HG03196 (cell line): ENCODE data around the gene B3GNT8.
"Not testable (repeated sequence)": the region's sequence is repeated elsewhere in the genome, so short reads cannot be mapped to it uniquely, and the experiment has no call there.

Source experiments
- ATAC-seq: cut with Tn5 transposase; IDR thresholded peaks from one replicate; pipeline ENCODE4 v1.9.1; 2021; ENCODE audit not compliant: unreplicated experiment

The B3GNT8 gene

DNA sequence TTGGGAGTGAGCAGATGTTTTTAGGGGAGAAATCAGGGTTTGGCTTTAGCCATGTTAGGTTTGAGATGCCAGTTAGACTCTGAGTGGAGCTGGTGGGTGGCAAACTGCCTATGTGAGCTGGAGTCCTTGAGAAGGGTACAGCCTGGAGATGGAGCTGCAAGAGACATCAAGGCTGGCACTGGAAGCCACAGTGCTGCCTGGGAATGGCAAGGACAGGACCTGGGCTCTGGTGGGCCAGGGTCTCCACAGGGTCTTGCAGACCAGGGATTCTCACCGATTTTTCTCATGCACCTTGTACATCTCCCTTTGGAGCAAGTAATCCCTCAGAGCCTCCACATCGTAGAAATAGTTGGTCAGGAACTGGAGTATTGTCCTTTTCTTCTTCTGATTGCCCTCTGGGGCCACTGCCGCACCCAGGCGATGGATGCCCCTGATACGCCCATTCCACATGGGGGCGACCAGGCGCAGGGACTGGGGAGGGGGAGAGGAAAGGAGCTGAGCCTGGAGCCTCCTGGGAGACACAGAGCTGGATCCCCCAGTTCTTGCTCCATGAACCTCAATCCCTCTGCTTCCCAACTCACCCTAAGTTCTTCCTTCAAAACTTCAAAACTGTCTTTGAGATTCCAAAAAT is 10.9 kb upstream of the B3GNT8 start:
- no peak for ATAC-seq

DNA sequence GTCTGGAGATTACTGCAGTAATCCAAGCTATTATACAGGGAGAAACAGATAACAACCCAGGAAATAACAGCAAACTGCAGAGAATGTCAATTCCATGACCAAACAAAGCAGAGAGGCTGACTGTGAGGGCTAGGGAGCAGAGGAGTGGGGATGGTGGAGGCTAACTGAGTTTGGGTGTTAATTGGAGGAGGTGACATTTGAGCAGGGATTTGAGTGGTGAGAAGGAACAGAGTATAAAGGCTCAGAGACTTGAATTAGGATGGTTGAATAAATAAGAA is 9.4 kb upstream of the B3GNT8 start:
- no peak for ATAC-seq

DNA sequence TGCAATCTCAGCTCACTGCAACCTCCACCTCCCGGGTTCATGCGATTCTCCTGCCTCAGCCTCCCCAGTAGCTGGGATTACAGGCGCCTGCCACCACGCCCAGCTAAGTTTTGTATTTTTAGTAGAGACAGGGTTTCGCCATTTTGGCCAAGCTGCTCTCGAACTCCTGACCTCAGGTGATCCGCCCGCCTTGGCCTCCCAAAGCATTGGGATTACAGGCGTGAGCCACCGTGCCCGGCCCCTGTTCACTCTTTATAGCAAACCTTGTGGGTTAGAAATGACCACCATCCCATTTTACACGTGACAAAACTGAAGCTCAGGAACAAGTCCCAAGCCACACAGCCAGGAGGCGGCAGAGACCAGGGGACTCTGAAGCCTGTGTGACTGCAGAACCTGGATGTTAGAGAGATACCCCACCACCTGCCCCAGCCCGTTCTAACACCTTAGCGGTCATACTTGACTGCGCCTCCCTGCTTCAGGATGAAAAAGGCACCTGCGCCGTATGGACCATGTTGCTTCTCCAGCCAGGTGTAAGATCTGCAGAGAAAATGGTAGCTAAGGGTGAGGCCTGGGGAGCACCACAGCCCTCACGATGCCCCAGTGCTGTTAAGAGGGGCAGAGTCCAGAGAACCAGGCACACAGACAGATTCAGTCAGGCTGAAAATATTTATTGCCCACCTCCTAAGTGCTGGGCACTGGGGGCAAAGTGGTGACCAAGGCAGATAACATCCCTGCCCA is 8.9 kb upstream of the B3GNT8 start:
- ATAC-seq, result no peak

DNA sequence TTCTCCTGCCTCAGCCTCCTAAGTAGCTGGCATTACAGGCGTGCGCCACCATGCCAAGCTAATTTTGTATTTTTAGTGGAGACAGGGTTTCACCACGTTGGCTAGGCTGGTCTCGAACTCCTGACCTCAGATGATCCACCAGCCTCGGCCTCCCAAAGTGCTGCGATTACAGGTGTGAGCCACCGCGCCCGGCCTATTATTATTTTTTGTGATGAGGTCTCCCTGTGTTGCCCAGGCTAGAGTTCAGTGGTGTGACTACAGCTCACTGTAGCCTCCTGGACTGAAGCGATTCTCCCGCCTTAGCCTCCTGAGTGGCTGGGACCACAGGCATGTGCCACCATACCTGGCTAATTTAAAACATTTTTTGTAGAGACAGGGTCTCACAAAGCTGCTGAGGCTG is 8.2 kb upstream of the B3GNT8 start:
- not testable (repeated sequence) for ATAC-seq

DNA sequence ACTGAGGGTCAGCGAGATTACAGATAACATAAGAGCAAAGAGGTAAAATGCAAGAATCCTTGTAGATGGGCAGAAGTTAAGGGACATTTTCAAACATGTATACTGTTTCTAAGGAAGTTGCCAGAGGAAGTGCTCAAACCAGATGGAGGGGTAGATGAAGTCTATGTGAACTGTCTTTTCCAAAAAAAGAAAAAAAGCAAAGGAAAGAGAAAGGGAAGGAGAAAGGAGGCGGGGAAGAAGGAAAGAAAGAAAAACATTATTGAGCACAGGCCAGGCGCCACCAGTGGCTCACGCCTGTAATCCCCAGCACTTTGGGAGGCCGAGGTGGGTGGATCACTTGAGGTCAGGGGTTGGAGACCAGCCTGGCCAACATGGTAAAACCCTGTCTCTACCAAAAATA is 7.3 kb upstream of the B3GNT8 start:
- no peak for ATAC-seq

DNA sequence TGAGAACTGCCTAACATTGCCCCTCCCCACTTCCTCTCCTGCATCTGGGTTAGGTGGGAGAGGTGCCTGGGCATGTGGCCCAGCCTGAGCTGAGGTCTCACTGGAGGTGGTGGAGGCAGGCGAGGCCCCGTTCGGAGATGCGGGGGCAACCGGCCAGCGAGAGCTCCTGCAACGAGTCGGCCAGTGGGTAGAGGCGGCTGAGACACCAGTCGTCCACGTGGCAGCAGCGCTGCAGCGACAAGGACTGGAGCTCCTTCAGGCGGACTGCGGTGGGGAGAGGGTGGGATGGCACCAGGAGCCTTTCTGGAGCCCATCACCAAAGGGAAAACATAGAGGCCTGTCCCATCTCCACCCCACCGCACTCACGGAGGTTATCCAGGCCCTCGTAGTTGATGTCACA is 6.0 kb upstream of the B3GNT8 start:
- no peak for ATAC-seq

DNA sequence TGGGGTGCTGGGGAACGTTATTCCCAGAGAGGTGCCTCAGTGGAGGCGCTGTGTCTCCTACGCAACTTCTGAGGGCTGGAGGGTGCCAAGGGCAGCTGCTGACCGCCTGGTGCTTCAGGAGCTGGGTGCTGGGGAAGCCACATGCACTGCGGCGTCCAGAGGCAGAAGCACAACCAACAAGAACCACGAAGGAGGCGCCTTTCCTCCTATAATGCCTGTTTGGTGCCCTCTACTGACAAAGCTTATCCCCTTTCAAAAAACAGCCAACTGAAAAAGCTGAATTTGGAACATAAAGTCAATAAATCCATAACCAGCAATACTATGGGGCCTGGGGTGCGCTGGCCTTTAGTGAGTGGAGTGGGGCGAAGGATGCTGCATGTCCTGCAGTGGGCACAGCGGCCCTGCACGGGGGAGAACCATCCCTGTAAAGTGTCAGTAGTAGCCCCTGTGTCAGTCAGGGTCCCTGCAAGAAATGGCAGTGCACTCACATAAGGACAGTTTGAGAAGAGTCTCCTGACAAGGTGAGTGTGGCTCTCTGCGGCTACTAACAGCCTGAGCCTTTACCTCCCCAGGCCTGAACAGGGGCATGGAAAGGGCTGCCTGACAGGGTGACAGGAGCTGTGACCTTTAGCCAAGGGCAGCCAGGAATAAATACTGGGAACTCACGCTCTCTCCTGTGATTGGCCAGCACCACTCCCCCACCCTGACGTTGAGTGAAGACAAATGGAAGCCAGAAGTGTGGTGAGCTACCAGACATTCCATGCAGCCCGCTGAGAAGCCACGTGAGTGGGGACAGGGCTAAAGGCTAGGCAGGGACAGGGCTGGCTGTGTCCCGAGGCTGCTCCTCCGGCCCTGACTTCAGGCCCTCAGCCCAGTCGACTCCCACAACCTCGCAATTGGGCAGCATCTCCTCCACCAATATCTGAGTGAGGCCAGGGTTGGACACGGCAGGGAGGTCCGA is 4.5 kb upstream of the B3GNT8 start:
- ATAC-seq, result no peak

DNA sequence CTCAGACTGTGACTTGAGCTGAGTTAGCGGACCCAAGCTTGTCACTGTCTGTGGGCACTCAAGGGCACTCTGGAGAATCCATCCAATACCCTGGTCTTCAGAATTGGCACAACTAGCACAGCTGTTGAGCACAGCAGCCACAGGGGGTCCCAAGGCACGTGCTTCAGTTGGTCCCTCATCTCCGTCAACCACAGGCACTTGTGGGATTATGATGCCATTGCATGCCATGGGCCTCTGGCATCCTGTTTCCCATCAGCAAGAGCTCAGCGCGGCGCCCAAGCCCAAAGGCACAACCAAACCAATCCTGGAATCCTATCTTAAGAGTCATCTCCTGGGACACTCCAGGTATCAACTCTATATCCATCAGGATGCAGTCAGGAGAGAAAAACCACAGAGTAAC is 3.7 kb upstream of the B3GNT8 start:
- ATAC-seq, result no peak

DNA sequence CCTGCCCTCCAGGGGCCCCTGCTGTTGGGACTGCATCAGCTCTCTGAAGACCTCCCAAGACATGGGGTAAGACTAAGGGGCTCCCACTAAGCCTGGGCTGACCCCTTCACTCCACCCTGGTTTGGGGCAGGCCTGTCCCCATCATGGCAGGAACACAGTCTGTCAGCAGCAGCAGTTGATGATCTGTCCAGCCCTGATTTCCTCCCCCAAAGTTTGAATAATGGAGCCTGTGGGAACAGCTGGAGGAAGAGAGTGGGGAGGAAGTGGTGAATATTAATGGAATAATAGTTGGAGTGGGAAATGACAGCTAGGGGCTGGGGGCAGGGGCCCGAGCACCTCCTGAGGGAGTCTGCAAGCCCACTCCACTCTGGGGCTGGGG is 1.3 kb upstream of the B3GNT8 start:
- ATAC-seq, result no peak

DNA sequence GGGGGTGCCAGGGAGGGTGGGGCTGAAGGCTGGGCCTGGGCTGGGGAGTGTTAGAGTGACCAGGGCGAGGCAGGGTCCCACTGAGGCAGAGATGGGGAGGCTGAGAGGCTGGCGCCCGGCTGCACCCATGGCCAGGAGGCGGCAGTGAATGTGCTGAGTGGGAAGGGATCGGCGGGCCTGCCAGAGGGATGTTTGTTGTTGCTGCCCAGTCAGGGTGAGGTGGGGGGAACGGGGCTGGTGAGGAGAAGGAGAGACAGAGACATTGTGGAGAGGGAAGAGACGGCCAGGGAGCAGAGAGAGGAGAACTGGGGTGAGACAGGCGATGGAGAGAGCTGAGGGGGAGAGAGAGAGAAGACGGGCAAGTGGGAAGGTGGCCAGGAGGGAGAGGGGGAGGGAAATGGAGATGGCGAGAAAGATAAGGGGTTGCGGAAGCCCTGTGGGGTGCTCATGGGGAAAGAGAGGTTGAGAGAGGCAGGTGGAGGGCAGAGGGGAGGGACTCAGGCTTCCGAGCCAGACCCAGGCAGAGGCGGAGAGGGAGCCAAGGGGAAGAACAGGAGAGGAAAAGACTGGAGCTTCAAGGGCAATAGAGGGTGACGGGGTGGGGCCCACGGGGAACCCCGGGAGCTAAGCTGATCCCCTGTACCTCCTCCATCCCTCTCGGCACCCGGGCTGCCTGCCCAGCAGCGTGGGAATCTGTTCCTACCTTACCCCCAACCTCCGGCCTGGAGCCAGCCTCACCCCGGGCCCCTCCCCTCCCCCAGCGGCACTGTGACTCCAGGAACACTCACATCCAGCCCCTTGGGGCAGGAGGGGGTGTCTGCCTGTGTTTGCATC is 690 bp upstream of the B3GNT8 start:
- no peak for ATAC-seq

DNA sequence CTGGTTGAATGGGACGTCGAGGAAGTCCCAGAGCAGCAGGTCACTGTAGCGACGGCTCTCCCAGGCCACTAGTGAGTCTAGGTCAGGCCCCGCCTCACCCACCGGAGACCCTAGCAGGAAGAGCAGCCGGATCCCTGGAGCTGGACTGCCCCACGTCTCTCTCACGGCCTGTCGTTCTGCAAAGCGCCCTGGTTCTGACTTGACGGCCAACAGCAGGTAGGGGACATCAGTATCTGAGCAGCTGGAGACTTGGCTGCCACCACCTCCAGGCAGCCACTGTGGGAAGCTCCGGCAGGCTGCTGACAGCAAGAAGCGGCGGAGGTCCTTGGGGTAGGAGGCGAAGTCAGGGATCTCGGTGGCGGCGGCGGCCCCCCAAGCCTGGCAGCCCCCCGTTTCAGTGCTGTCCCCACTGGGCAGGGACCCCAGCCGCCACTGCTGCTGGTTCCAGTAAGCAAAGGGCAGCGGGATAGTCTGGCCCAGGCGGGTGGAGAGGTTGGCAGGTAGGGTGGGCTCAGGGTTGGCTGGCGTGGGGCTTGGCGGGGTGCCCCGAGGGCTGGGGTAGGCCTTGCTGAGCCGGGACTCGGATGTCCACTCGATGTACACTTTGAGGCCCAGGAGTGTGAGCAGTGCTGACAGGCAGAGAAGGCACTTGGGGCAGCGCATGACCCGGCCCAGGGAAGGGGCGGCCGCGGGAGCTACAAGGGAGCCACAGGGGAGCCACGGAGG is 895 bp downstream of the B3GNT8 start:
- no peak for ATAC-seq

DNA sequence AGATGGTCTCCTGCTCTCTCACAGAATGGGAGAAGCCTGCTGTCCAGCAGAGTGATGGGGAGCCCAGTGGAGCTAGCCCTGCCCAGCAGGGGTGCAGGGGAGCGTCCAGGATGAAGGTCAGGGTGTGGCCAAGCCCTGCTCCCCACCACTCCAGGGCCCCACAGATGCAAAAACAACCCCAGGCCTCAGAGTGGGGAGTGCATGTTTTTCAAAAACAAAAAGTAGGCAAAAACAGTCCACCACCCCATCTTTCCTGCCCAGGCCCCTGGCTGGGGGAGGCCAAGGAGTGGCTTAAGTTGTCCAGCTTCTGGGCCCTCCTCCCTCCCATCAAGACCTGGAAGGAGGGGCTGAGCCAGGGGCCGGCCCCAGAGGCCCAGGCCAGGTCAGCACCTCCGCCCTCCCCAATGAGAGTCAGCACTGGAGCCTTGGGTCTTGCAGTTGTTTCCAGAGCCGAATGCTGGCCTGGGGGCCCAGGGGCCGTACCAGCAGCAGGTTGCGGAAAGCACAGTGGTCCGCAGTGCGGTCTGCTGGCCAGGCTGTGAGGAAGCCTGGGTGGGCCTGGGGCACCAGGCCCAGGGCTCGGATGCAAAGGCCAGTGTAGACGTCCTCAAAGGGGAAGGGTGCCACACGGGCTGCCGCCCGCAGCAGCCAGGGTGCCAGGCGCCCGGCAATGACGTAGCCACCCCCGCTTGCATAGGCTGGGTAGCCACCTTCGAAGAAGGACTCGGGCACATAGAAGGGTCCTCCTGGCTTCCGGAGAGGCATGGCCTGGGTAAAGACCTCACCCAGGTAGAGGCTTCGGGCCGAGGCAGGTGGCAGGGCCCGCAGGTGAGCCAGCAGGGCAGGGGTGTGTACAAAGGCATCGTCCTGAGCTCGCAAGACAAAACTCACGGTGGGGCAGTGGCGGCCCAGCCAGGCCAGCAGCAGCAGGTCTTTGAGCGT is 1.7 kb downstream of the B3GNT8 start:
- ATAC-seq, result no peak

DNA sequence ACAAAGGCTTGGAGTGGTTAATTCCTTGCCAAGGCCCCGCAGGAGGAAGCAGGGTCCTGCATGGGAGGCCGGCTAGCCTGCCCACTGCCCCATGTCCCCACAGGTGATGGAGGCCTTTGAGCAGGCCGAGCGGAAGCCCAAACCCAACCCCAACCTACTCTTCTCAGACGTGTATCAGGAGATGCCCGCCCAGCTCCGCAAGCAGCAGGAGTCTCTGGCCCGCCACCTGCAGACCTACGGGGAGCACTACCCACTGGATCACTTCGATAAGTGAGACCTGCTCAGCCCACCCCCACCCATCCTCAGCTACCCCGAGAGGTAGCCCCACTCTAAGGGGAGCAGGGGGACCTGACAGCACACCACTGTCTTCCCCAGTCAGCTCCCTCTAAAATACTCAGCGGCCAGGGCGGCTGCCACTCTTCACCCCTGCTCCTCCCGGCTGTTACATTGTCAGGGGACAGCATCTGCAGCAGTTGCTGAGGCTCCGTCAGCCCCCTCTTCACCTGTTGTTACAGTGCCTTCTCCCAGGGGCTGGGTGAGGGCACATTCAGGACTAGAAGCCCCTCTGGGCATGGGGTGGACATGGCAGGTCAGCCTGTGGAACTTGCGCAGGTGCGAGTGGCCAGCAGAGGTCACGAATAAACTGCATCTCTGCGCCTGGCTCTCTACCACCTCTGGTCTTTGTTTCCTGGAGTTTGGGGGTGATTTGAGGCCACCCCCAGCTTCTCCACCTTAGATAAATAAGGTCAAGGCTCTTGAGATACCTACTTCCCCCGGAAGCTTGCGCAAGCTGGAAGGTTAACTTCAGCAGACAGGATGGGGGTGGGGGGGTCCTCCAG is 2.6 kb downstream of the B3GNT8 start:
- ATAC-seq, result no peak

DNA sequence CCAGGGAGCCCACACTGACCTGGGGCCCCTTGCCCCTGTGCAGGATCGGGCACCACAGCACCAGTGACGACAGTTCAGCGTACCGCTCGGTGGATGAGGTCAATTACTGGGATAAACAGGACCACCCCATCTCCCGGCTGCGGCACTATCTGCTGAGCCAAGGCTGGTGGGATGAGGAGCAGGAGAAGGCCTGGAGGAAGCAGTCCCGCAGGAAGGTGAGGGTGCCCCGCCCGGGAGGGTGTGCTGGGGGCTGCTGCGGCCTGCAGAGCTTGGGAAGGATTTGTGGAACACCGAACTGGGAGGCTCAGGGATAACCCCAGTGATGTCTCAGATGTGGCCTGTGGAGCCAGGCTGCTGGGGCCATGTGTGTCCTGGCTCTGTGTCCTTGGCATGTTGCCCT is 4.2 kb downstream of the B3GNT8 start:
- no peak for ATAC-seq

DNA sequence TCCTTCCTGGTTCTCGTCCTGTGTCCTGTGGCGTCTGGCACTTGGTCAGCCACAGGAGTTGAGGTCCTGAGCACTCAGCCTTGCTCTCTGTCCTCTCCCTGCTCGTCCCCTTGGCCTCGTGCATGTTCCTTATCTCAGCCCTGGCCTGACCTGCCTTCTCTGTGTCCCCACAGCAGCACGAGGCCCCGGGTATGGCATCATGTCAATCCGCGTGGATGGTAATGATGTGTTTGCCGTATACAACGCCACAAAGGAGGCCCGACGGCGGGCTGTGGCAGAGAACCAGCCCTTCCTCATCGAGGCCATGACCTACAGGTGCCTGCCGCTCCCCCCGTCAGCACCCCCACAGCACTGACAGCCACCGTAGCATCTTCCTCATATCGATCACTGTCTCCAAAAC is 4.7 kb downstream of the B3GNT8 start:
- no peak for ATAC-seq

DNA sequence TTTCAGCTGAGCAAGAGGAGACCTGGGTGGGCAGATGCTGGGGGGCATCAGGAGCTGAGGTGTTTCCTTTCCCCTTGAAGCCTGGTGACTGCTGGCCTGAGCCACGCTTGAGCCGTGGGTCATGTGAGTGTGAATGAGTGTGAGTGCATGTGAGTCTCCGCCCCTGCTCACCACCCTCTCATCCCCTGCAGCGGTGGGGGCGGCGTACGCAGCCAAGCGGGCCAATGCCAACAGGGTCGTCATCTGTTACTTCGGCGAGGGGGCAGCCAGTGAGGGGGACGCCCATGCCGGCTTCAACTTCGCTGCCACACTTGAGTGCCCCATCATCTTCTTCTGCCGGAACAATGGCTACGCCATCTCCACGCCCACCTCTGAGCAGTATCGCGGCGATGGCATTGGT is 5.2 kb downstream of the B3GNT8 start:
- ATAC-seq, result no peak

DNA sequence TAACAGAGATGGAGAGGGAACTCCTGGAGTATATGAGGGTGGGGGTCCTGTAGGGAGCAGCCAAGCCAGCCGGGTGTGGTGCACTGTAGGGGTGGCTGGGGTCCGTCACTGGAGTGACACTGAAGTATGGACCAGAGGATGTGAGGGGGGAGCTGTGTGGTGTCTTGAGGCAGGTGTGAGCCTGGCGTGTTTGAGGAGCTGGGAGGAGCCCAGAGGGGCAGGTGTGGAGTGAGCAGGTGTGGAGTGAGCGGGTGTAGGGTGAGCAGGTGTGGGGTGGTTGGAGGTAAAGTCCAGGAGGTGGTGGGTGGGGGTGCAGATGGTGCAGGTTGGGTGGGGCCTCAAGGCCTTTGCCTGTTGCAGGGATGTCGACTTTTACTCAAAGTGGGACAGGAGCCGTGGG is 5.9 kb downstream of the B3GNT8 start:
- ATAC-seq, result no peak

DNA sequence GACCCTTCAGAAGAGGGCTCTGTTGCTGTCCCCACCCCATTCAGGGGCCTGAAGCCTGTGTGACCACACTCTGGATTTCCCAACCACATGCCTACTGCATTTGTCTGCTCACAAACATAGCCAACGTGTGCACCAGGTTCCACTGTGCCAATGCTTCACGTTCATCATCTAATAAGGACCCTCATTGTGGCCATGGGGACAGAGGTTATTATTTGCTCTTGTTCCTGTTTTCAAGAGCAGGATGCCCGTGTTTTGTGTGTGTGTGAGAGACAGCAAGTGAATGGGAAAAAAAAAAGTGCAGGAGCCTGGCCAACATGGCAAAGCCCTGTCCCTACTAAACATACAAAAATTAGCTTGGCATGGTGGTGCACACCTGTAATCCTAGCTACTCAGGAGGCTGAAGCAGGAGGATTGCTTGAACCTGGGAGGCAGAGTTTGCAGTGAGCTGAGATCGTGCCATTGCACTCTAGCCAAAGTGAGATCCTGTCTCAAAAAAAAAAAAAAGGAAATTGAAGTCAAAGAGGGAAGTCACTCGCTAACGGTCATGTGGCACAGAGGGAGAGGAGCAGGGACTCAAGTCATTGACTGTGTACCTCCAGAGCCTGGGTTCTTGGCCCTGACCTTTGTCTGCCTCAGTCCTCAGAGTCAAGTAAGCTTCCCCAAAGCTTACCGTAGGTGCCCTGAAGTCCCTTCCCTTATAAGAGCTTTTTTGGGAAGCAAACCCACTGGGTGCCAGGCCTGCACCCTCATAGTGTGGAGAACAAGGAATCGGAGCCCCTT is 6.9 kb downstream of the B3GNT8 start:
- no peak for ATAC-seq
